ENCODE data around the gene AGRN.
"Not testable (repeated sequence)": the region's sequence is repeated elsewhere in the genome, so short reads cannot be mapped to it uniquely, and the experiment has no call there.

Gene AGRN

GRCh38 chr1:1020000-1020404 lies at the start of gene AGRN:
AGRN (plus strand) TSS chr1:1020120; CDS start chr1:1020173, 53 bp downstream.
- no peak for DNase-seq (ENCODE audit: low read depth, low spot score)

GRCh38 chr1:970242-970972 lies 49.5 kb upstream of the AGRN start:
- DNase-seq (ENCODE audit: low read depth, low spot score), result no peak

DNA sequence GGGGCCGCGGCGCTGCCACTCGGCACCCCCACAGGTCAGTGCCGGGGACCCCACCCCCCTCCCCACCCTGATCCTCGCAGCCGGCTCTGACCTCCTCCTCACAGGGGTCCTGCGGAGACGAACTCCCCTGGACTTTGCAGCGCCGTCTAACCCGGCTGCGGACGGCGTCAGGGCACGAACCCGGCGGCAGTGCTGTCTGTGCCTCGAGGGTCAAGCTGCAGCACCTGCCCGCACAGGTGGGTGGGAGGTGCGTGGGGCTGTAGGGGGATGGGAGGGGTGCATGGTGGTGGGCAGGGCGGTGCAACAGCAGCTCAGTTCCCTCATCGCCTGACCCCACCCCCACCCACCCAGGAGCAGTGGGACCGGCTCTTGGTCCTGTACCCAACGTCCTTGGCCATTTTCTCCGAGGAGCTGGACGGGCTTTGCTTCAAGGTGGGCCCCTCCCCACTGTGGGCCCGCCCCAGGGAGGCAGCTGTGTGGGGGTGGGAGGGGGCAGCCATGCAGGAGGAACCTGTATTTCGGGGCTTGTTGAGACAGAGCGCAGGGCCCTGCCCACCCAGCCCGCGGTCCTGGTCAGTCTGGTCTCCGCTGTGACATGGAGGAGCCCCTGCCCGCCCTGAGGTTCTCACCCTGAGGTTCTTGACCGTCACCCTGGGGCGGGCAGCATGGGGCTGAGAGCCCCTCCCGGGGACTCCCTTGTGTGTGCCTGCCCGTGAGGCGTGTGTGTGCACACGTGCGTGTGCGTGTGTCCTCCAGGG lies 48.8 kb upstream of the AGRN start:
- no peak for DNase-seq (ENCODE audit: low read depth, low spot score)

- no peak for DNase-seq (ENCODE audit: low read depth, low spot score)
Measured at GRCh38 chr1:971751-972506, 48.0 kb upstream of the AGRN start.

- no peak for DNase-seq (ENCODE audit: low read depth, low spot score)
Measured at GRCh38 chr1:972726-973458, 47.0 kb upstream of the AGRN start.

- no peak for DNase-seq (ENCODE audit: low read depth, low spot score)
Measured at GRCh38 chr1:973459-974292, 46.2 kb upstream of the AGRN start.

- DNase-seq (ENCODE audit: low read depth, low spot score), result no peak
Measured at GRCh38 chr1:974293-974640, 45.7 kb upstream of the AGRN start.

GRCh38 chr1:974687-975328 lies 45.1 kb upstream of the AGRN start:
- DNase-seq (ENCODE audit: low read depth, low spot score), result no peak

DNA sequence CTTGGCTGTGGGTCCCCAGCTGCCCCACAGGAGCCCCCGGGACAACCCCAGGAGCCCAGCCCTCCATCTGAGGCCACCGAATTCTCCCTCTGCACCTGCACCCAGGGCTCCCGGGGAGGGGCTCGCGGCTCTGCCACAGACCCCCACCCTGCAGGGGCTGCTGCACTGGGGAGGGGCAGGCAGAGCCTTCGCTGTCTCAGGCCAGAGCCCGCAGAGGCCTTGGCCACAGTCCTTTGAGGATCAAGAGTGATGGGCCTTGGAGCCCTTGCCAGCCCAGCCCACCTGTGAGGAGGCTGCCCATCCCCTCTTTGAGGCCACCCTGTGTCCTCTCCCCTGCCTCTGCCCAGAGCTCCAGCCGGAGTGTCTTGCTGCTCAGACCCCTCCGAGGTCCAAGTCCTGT lies 44.6 kb upstream of the AGRN start:
- DNase-seq (ENCODE audit: low read depth, low spot score), result no peak

- DNase-seq (ENCODE audit: low read depth, low spot score), result no peak
Measured at GRCh38 chr1:975896-976683, 43.8 kb upstream of the AGRN start.

- DNase-seq (ENCODE audit: low read depth, low spot score), result not testable (repeated sequence)
Measured at GRCh38 chr1:976791-977190, 43.1 kb upstream of the AGRN start.

GRCh38 chr1:978069-978834 lies 41.7 kb upstream of the AGRN start:
- DNase-seq (ENCODE audit: low read depth, low spot score), result no peak

GRCh38 chr1:978835-979743 lies 40.8 kb upstream of the AGRN start:
- no peak for DNase-seq (ENCODE audit: low read depth, low spot score)

- DNase-seq (ENCODE audit: low read depth, low spot score), result no peak
Measured at GRCh38 chr1:979744-980072, 40.2 kb upstream of the AGRN start.

DNA sequence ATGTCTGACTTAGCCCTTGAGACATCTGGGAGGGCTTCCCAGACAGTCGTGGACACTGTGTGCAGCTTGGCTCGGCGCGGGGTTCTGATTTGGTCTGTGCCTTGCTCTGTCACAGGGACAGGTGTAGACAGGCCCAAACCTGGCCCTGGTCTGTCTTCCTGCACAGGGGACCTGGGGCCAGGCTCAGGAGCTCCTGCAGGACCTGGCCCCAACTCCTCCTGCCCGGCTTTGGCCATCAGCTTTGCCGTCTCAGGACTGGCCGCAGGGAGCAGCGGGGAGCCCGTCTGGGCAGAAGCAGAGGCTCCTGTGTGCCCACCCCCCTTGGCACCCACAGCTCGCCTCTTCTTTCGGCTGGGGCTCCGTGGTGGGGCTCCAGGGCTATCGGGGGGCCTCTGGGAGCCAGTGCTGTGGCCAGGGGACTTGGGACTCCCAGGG lies 39.8 kb upstream of the AGRN start:
- DNase-seq (ENCODE audit: low read depth, low spot score), result no peak

DNA sequence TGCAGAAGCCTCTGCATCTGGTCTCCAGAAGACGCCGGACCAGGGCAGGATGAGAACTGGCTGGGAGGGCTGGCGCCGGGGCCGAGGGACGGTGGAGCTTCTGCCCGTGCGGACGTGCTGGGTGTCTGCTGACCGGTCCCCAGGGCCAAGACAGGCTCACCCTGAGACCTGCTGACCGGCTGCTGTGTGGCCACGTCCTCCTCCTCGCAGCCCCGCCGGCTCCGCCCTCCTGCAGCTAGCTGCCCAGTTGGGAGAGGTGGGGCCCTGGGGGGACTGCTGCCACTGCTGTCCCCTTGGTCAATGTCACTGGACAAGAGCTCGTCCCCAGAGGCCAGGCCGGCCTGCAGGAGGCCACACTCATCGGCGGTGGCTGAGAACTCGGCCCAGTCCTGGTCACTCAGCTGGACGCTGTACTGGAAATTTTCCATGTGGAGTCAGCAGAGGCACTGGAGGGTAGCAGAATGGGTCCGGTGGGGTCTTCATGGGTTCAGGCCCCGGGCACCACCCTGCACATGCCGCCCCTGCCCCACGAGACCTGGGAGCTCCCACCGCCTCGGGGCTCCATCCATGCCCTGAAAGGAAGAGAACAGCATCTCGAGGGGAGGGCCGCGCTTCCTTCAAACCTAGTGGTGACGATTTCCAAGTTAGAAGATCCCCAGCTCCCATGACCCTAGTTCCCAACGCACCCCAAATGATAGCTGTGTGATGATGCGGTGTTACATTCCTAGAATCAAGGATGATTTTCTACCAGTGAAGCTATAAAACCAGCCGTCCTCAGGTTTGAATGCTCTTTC lies 39.1 kb upstream of the AGRN start:
- DNase-seq (ENCODE audit: low read depth, low spot score), result no peak

GRCh38 chr1:981491-981954 lies 38.4 kb upstream of the AGRN start:
- no peak for DNase-seq (ENCODE audit: low read depth, low spot score)
